HG02973 (cell line): ENCODE measurements around the gene TXNDC11.

ENCODE experiments used
- ATAC-seq: cut with Tn5 transposase; IDR thresholded peaks from one replicate; pipeline ENCODE4 v1.9.1; 2021; ENCODE audit warnings: moderate library complexity; ENCODE audit not compliant: unreplicated experiment

Gene TXNDC11

DNA sequence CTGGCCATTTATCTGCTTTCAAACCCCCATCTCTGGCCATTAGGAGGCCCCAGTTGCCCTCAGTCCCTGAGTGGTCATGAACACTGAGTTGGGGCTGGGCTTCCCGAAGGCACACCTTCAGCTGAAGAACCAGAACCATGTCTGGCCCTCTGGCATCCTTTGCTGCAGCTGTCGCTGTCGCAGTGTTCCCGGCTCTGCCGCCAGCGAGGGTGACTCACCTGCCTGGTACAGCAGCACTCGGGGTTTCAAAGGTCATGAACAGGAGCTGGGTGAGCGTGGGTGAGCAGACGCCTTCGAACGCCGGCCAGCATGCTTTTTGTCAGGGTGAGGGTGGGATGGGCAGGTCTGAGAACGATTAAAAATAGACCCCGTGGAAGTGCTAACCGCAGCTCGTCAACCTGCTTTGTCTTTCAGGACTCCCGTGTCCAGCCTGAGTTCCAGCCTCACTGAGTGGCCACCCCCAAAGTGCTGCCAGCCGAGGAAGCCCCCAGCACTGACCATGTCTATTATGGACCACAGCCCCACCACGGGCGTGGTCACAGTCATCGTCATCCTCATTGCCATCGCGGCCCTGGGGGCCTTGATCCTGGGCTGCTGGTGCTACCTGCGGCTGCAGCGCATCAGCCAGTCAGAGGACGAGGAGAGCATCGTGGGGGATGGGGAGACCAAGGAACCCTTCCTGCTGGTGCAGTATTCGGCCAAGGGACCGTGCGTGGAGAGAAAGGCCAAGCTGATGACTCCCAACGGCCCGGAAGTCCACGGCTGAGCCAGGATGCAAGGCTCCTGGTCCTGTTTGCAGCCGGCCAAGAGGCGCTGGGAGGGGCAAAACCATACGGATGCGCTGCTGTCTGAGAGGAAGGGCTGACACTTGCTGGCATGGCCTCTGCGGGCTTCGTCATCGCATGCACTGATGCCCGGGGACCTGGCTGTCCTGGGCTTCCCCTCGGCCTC is 66.8 kb downstream of the TXNDC11 start:
- ATAC-seq, result no peak

DNA sequence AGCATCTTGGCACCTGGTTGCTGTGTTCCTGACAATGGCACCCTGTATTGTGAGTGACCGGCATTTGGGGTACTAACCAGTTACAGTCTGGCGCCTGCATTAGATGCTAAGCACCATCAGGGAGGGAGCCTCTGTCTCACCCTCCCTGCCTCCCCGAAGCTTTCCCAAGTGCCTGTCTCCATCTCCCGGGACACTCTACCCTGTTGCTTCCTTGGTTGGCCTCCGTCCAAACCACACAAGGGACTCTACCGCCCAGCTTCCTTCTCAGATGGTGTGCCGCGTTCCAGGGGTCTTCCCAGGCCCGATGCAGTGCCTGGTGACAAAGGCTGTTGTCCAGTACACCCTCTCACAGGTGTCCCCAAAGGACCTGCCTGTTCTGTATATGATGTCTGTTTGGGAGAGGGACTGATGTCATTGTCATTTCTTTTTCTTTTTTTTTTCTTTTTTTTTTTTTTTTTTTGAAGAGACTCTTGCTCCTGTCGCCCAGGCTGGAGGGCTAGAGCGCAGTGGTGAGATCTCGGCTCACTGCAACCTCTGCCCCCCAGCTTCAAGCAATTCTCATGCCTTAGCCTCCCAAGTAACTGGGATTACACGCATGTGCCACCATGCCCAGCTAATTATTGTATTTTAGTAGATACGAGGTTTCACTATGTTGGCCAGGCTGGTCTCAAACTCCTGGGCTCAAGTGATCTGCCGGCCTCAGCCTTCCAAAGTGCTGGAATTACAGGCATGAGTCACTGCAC is 67.7 kb downstream of the TXNDC11 start:
- no peak for ATAC-seq

DNA sequence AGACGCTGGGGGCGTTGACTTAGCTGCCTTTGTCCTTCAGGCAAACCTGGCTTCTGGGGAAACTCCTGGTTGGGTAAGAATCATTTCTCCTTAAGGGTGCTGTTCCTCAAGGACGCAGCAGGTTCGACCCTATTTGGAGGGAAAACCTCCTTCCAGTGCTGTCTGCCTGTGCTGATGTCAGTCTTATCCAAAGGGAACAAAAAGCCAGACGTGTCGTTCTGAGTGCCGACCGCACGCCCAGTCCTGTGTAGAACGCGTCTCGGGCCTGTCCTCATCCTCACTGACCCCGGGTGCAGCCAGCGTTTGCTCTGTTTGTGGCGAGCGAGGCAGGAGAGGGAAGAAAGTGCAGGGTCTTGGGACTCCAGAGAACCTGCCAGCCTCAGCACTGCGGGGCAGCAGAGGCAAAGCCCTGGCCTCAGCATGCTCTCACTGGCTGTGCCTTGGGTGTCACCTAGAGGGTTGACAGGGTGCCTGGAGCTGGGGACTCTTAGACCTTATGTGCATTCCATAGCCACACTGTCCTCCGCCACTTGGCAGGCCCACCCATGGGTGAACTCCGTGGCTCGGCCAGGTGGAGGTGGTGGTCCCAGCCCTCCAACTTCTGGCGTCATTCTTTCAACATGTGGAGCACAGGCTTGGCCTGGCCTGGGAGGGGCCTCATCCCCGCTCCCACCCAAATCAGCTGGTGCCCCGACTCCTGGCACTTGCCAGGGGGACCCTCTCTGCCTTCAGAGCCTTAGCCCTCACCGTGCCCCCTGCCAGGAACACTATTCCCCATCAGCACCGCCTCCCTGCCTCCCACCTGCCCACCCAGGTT is 68.4 kb downstream of the TXNDC11 start:
- no peak for ATAC-seq

DNA sequence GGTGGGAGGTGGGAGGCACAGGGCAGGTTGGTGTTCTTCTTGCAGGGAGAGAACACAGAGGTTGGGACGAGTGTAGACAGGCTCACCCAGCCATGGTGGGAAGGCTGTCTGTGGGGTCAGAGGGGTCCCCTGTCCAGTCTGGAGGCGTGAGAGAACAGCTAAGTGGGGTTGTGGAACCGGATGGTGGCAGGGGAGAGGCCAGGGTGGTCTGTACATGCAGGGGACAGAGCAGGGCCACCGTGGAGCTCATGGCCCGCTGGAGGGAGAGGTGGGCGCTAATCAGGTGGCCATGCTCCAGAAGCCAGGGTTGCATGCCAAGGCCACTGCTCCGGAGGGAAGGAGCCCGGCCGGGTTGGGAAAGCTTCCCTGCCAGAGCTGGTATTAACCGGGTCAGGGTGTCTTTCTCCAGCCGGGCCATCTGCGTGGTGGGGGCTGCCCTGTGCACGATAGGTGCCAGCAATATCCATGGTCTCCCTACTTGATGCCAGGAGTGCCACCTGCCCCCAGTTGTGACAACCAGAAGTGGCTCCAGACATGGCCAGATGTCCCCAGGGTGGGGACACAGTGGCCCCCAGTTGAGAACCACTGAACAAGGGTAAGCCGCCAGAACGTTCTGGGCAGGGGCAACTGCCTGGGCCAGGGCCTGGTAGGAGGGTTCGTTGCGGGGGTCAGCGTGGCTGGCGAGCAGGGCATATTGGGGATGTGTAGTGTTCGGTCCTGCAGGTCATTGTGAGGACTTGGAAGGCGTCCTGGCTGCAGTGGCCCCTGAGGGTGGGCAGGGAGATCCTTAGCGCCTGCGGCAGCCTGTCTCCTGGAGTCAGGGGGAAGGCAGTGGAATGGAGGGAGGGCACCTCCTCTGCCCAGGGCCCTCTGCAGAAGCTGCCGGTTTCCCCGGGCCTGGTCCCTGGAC is 69.3 kb downstream of the TXNDC11 start:
- no peak for ATAC-seq

DNA sequence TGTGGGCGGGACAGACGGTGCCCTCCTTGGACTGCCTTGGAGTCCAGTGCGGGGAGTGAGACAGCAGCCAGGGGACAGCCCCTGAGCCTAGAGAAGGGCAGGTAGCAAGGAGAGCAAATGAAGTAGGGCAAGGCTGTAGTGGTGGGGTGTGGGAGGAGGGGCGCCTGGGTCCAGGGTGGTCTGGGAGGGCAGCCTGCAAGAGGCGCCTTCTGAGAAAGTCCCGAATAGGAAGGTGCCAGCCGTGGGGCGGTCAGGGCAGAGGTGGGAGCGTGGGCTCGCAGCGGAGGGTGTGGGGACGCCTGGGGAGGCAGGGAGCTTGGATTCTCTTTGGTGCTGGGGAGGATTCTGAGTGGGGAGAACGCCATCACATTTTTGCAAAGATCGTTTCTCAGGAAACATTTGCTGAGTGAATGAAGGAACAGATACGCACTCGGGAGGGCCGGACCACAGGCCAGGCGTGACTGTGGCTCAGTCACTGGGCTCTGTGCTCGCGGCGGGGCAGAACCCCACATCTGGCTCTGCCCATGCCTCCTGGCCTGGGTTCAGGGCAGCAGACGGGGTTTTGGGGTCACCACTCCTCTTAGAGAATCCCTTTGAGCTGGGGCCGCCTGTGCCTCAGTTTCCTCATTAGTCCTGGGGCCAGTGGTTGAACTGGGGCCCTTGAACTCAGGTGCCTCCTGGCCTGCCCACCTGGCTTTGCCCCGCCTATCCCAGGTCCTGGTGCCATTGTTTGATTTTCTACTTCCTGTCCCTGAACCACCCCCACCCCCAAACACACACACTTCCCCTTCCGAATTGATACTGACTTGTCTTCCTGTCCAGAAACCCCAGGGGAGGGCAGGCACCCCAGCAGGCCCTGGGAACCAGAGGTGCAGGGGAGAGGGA is 70.2 kb downstream of the TXNDC11 start:
- ATAC-seq, result no peak

DNA sequence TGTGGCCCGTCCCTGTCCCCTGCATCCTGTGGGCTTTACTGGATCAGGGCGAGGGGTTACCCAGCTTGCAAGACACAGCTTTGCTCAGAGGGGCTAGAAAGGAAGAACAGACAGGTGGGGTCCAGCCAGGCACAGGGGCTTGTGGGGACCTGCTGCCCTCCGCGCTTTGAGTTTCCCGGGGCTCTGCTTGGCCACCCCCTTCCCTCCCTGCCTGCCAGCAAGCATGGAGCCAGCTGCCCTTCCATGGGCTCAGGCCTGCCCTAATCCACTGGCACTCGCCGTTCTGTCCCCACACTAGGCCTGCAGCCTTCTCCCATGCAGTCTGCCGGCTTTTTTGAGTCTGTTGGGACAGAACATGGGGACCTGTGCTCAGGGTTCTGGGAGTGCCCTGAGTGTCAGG is 71.0 kb downstream of the TXNDC11 start:
- no peak for ATAC-seq

DNA sequence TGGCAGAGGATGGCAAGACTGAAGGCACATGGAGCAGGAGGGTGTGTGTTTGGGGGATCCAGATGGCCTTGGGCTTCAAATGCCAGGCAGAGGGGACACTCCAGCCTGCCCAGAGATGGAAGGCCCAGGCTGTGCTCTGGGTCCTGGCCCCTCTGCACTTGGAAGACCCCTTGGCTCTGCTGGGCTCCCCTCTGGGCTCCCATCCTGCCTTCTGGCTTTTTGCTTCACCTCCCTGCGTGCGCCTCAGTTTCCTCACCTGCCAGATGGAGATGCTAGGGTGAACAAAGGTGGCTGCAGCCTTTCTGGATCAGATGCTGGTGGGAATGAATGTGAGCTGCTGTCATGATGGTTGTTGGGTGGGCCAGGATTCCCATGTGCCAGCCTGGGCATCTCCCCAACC is 71.4 kb downstream of the TXNDC11 start:
- no peak for ATAC-seq

DNA sequence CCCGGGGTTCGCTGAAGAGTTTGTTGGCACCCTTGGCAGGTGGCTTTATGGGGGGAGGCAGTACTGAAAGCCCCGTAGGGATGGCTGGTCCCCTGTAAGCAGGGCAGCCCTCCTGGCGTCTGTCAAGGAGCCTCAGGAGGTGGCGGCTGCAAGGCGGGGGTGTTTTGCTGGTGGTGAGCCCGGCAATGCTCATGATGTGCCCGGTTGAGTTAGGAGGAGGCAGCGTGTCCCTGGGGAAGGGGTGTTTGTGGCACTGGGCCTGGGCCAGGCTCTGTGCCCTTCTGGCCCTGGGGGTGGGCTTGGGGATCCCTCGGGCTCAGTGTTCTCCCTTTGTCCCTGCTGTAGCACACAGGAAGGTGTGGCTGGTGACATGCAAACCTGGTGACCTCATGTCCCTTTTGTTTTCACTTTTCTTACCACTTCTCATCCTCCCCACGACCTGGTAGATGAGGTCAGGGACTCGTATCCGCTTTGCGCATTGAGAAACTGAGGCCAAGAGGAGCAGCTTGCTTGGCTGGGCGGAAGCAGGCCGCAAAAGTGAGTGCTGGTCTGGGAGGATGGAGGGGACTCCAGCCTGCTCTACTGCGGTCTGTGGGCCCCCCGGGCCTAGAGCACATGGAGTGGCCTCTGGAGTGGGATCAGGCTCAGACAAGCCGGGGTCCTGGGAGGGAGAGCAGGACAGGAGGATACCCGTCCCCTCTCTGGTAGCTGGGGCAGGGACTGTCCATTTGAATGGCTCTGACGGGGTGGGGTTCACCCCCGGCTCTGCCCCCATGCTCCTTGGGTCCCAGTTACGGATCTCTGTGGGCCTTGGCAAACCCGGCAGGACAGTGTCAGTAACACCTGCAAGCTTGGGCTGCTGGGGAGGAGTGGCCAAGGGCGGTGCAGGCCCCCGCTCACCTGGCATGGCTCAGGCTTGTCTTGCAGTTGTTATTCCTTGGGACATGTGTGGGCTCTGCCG is 72.2 kb downstream of the TXNDC11 start:
- no peak for ATAC-seq

DNA sequence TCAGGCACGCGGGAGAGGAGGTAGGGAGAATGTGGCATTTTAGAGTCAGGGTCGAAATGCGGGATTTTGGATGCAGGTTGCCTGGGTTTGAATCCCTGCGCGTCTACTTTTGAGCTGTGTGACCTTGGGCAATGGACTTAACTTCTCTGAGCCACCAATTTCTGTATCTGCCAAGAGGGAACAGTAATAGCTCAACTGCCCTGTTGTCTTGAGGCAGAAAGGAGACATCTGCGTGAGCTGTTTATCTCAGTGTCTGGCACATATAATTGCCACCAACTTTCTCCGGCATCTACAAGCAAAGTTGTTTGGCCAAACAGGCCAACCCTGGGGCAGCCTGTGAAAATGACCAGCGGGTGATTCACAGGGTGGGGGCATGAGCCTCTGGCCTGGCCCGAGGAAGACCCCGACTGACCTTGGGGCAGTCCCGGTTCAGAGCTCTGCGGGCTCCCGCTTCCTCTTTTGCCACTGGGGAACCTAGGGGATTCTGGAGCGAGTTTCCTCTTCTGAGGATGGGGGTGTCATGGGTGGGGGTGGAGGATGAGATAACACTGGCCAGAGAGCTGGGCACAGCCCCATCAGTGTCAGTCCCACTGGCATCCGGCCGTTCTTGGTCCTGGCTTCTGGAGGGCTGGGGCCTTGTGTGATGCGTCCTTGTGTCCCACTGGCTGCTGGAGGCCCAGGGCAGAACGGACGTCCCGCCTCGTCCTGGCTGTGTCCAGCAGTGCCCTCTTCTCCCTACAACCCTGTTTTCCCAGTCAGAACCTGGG is 73.1 kb downstream of the TXNDC11 start:
- ATAC-seq, result no peak

DNA sequence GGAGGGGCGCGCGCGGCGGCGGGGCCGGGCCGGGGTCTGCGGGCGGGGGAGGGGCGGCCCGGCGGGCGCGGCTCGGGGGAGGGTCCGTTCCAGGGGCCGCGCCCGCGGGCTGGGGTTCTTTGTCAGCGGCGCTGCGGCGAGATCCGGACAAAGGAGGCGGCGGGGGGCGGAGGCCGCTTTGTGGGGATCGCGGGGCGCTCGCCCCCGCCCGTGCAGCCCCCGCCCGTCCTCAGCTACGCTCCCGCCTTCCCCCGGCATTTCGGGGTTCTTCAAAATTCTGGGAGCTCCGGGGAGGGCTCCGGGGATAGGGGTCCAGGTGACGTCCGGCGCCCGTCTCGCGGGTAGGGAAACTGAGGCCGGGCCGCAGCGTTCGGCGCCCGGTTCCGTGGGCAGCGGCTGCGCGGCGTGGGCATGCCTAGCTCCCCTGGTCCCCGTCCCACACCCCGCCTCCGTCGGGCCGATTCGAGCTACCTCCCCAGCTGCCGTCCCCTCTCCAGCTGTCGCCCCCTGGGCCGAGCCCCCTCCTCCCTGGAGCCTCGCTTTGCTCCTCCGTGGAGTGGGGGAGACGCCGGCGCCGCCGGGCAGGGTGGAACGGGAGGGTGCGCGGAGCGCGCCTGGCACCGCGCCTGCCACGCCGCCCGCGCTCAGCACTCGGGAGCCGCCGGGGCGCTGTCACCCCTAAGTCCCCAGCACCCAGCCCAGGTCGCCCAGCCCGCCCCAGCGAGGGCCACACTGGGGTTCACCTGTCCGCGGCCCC is 73.9 kb downstream of the TXNDC11 start:
- no peak for ATAC-seq

DNA sequence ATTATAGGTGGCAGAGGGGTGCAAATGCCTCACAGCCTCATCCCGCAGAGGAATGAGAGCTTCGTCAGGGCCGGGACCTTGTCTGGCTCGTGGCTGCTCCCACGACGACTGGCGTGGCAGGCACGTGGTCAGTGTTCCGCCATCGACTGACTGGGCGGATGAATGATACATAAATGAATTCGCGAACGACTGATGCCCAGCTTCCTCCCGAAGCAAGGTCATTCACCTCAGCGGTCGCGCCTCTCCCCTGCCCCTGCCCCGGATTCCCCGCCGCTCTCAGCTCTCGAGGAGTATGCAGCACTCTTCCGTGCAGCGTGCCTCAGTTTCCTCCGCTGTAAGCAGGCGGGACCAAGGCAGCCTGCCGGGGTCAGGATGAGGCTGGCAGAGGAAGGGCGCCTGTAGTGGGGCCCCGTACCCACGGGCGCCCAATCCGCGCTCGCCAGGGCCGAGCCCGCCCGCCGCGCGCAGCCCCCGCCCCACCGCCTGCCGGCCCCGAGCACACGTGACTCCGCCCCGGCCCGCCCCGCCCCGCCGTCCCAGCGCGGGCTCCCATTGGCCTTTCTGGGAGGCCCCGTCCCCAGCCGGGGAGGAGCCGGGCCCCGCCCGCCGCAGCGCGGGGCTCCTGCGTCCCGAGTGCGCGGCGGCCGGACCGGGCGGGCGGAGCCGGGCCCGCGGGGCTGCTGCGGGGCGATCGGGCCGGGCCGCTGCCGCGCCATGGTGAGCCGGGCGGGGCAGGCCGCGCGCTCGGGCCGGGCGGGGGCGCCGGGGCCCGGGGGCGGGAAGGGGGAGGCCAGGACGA is 74.6 kb downstream of the TXNDC11 start, which contains the start of gene SNN:
TSS of gene SNN (plus strand) at position 632 of the 799 bp plus-strand sequence. CDS start 7,605 bp downstream, outside the sequence.
- ATAC-seq, result peak; percentile 53

DNA sequence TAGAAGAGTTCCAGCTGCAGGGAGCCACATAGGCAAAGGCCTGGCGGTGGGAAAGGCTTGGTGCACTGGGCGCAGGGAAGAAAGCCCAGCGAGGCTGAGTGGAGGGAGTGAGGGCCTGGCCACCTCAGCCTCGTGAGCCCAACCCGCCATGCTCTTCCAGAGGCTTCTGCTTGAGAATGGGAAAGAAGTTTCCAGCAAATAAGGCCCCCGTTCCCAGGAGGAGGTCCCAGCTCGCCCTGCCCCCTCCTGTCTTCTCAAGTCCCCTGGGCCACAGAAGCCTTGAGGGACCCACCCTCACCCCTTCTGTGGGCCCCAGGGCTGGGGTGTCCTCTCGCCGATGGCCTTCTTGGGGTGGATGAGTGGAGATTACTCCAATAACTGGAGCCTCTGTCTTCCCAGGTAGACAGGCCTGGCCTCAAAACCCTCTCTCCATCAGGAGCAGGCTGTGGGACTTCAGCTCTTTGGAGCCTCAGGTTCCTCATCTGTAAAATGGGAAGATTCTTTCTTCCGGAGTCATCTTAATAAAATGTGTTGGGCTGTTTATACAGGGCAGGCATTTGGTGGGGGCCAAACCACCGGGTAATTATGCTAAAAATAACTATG is 75.3 kb downstream of the TXNDC11 start:
- ATAC-seq, result no peak

DNA sequence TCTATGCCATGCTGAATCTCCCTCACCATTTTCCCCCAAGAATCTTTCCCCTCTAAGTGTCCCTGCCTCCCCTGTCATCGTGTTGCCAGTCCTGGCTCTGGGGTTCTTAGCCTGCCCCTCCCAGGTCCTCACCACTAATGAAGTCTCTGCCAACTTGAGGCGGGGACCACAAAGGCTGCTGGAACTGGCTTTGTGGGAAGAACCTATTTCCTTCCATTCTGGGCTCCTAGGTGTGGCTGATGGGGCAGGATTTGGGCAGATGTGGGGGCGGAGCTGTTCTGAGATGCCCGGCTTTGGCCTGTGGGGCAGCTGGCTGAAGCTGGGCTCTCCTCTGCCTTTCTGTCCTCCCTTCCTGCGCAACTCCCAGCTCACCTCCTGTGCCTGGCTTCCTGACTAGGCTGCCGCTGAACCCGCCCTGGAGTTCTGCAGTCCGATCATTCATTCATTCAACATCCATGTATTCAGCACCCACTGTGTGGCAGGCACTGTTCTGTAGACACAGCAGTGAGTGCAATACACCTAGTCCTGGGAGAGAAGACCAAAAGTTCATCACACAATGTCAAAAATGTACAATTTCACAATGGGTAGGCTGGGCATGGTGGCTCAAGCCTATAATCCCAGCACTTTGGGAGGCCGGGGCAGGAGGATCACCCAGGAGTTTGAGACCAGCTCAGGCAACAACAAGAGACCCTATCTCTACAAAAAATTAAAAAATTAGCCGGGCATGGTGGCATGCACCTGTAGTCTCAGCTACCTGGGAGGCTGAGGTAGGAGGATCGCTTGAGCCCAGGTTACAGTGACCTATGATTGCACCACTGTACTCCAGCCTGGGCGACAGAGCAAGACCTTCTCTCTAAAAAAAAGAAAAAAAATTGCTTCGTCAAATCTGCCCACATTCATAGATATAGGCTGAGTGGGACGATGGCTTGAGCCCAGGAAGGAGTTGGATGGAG is 76.3 kb downstream of the TXNDC11 start:
- no peak for ATAC-seq

DNA sequence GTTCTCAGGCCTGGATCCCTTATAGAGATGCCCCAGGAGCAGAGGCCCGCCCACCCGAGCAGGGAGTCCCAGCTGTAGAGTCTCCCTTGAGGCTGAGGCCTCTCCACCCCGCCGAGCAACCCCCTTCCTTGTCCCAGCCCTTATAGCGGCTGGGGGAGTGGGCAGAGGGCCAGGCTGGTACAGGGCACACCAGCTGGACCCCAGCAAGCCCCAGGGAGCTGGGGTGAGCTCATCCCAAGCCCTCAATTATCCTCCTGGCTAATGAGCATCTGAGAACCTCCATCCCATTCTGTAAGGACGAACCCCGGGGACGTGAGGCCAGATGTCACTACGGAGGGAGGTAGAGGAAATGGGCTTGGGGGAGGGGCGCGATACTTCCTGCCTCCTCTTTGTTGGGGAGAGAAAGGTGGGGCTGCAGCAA is 77.6 kb downstream of the TXNDC11 start:
- ATAC-seq, result no peak
